CD4-positive, alpha-beta T cell (primary cell): ENCODE results near the gene NUDCD2. TPM values are rescaled to one million over a fixed set of nuclear protein-coding genes. Genes with fewer than 3 reads are reported as not detected.

Source experiments
- ATAC-seq: fragments of 200-7000 bp; cut with Tn5 transposase; one replicate; pipeline ENCODE4 v1.10.0; 2022; ENCODE audit warnings: mild to moderate bottlenecking; ENCODE audit not compliant: poor library complexity
- CTCF ChIA-PET: fragments of 350-600 bp; sonication (Branson Sonifier 250); formaldehyde crosslinking; loops from one replicate; lab custom pipeline; 2021; ENCODE audit warnings: antibody characterized with exemption, inconsistent platforms; lab: Charles Lee
- POLR2A ChIA-PET: fragments of 350-600 bp; sonication (Branson Sonifier 250); formaldehyde crosslinking; loops from one replicate; lab custom pipeline; 2021; ENCODE audit warnings: antibody characterized with exemption, inconsistent platforms; lab: Charles Lee
- DNase-seq, 14 experiments: peaks; one replicate each; pipeline ENCODE4 v3.0.0-alpha.2; 2013 to 2020; ENCODE audit warnings: mixed read lengths in 2 of 14
- H3K27ac ChIP-seq, 2 donors: one replicate each; pipeline versions ENCODE4 v1.5.1 to v1.7.0; 2013; ENCODE audit warnings: low read length in 2 of 2, low read depth in 1 of 2, mild to moderate bottlenecking in 1 of 2
- H3K27me3 ChIP-seq, 2 experiments: 1 replicate in 1 of 2; 2 replicates in 1 of 2; pipeline versions ENCODE4 v1.6.1 to v1.7.0; 2013; ENCODE audit warnings: low read length in 2 of 2, control low read depth in 1 of 2, mild to moderate bottlenecking in 1 of 2, moderate library complexity in 1 of 2; ENCODE audit not compliant: insufficient read depth in 2 of 2, control insufficient read depth in 1 of 2
- H3K36me3 ChIP-seq: one replicate; pipeline ENCODE4 v1.6.1; 2013; ENCODE audit warnings: low read length, control low read depth; ENCODE audit not compliant: insufficient read depth
- H3K4me1 ChIP-seq: one replicate; pipeline ENCODE4 v1.6.1; 2013; ENCODE audit warnings: low read length, control low read depth; ENCODE audit not compliant: insufficient read depth
- H3K4me3 ChIP-seq: one replicate; pipeline ENCODE4 v1.5.1; 2013; ENCODE audit warnings: mild to moderate bottlenecking, low read length, moderate library complexity
- H3K9me3 ChIP-seq, 2 experiments: 1 replicate in 1 of 2; 2 replicates in 1 of 2; pipeline versions ENCODE4 v1.6.1 to v1.7.0; 2013; ENCODE audit warnings: low read length in 2 of 2, mild to moderate bottlenecking in 2 of 2, control low read depth in 1 of 2, moderate library complexity in 1 of 2; ENCODE audit not compliant: control insufficient read depth in 1 of 2, insufficient read depth in 1 of 2
- H3K27ac Mint-ChIP-seq: one replicate; pipeline ENCODE4 v1.8.0; 2020; ENCODE audit warnings: mixed read lengths
- H3K27me3 Mint-ChIP-seq: one replicate; pipeline ENCODE4 v1.8.0; 2021; ENCODE audit warnings: mixed read lengths
- H3K36me3 Mint-ChIP-seq: one replicate; pipeline ENCODE4 v1.8.0; 2021; ENCODE audit warnings: low read depth, mixed read lengths
- H3K4me1 Mint-ChIP-seq: one replicate; pipeline ENCODE4 v1.8.0; 2021; ENCODE audit warnings: low read depth, mixed read lengths
- H3K4me3 Mint-ChIP-seq: one replicate; pipeline ENCODE4 v1.8.0; 2020; ENCODE audit warnings: mild to moderate bottlenecking, mixed read lengths
- H3K9me3 Mint-ChIP-seq: one replicate; pipeline ENCODE4 v1.8.0; 2020; ENCODE audit warnings: mixed read lengths
- CTCF ChIP-seq: fragments of 200-600 bp; IDR thresholded peaks from one replicate; pipeline ENCODE4 v1.8.0; 2022; ENCODE audit warnings: antibody characterized with exemption, mild to moderate bottlenecking
- intact Hi-C, 2 experiments: fragments of 100-400 bp; cut with DNase I in 1 of 2; cut with micrococcal nuclease in 1 of 2; formaldehyde crosslinking; loops; one replicate each; pipeline versions ENCODE4 v1.15.1 to v1.9.0; 2023 to 2025; cut with DNase I, micrococcal nuclease
- polyA plus RNA-seq, 2 donors: library from polyadenylated mRNA; unstranded; fragments of 120-200 nt; gene quantifications; one replicate each; pipeline ENCODE4 v1.2.1, GENCODE V29; 2013
- total RNA-seq, 174 experiments: library from RNA in 2 of 174; stranded (reverse) in 2 of 174; gene quantifications; one replicate each; pipeline ENCODE4 v1.2.3 and lab custom pipeline; 2021 to 2026

The NUDCD2 gene
- 10 to 100 TPM; 18.0 to 18.9 TPM for total RNA-seq
- 26.7 TPM for polyA plus RNA-seq (2013, experiment 1 of 2)
- 26.9 TPM for polyA plus RNA-seq (2013, experiment 2 of 2)
- total RNA-seq (lab: John Stamatoyannopoulos, UW) = 19.3 to 60.8 (median 32.3) reads per million in 172 experiments

- peaks cover 42% of the 10 kb centered on the region for H3K36me3 Mint-ChIP-seq
- peak; percentile 35 for TF ChIP-seq CTCF
- ChIA-PET POLR2A (interaction anchor here (0.7 to 6.1 kb wide), 12 partner anchors 10 to 61 kb away, joined by 3 to 343 read pairs (median 12); partner anchors contain the start of genes CCNG1 and MAT2B), CTCF (interaction anchor here (0.5 to 2.9 kb wide), 11 partner anchors 11 to 52 kb away, joined by 3 to 17 read pairs (median 6); partner anchors contain the start of genes CCNG1 and MAT2B)
- peaks cover 23% of the 10 kb centered on the region for H3K4me1 ChIP-seq
- H3K4me3 Mint-ChIP-seq = peak within 1 kb of the TSS; percentile 95
- peaks cover 58% of the 10 kb centered on the region for H3K4me1 Mint-ChIP-seq
- intact Hi-C loops = loop anchor here (1.0 to 2.0 kb wide), 4 partner anchors 17 to 45 kb away; partner anchors contain the start of genes MAT2B (in 2 of the 2) and CCNG1 (in 1 of the 2)
- H3K27me3 ChIP-seq = no peaks in the 10 kb centered on the region
- peak; percentile 88 to 98 (median 94) for DNase-seq
- no peaks in the 10 kb centered on the region for H3K27me3 Mint-ChIP-seq
- peak within 1 kb of the TSS; percentile 99 for H3K27ac Mint-ChIP-seq
- peak within 1 kb of the TSS; percentile 74 for H3K4me3 ChIP-seq
- peak within 1 kb of the TSS; percentile 93 to 97 for H3K27ac ChIP-seq
- peak; percentile 82 for ATAC-seq
- H3K9me3 Mint-ChIP-seq = no peaks in the 10 kb centered on the region
- H3K9me3 ChIP-seq = no peaks in the 10 kb centered on the region
- peaks cover 9% of the 10 kb centered on the region for H3K36me3 ChIP-seq
These were observed at the start of gene NUDCD2 for GRCh38 chr5:163459819-163460561. Gene NUDCD2 (minus strand): TSS chr5:163460102. CDS start chr5:163460050, 52 bp downstream.

GRCh38 chr5:163509291-163509951 is 49.5 kb upstream of the NUDCD2 start:
- Mint-ChIP-seq H3K4me3 (peak overlapping the region; percentile 98), H3K4me1 (peaks cover 72% of the 10 kb centered on the region), H3K9me3 (no peaks in the 10 kb centered on the region), H3K27me3 (no peaks in the 10 kb centered on the region), H3K27ac (peak overlapping the region; percentile 99), H3K36me3 (peaks cover 72% of the 10 kb centered on the region)
- no peaks in the 10 kb centered on the region for H3K27me3 ChIP-seq
- H3K4me3 ChIP-seq = peak overlapping the region; percentile 78
- peaks cover 33% of the 10 kb centered on the region for H3K4me1 ChIP-seq
- TF ChIP-seq CTCF = no peak
- ChIA-PET POLR2A (interaction anchor here (0.9 to 11.3 kb wide), 2 partner anchors 25 to 49 kb away, joined by 3 to 343 read pairs; partner anchors contain the start of genes HMMR and NUDCD2), CTCF (interaction anchor here (1.7 kb wide), 1 partner anchor 51 kb away, joined by 4 read pairs; no protein-coding TSS in a partner anchor)
- H3K36me3 ChIP-seq = peaks cover 28% of the 10 kb centered on the region
- DNase-seq = peak in 3 of 14 experiments; percentile 16 to 40 (median 29)
- no peak for ATAC-seq
- H3K9me3 ChIP-seq = no peaks in the 10 kb centered on the region
- peak overlapping the region; percentile 92 to 93 for H3K27ac ChIP-seq
- intact Hi-C loops = no loop called here

- DNase-seq = no peak
- peaks cover 34% of the 10 kb centered on the region for H3K4me1 ChIP-seq
These were observed 48.9 kb upstream of the NUDCD2 start for GRCh38 chr5:163508753-163509152.

More at GRCh38 chr5:163508753-163509152, 48.9 kb upstream of the NUDCD2 start:
- Histone ChIP-seq H3K9me3 (no peaks in the 10 kb centered on the region), H3K27ac (peak overlapping the region; percentile 92 to 93), H3K36me3 (peaks cover 22% of the 10 kb centered on the region), H3K4me3 (peak overlapping the region; percentile 78), H3K27me3 (no peaks in the 10 kb centered on the region)
- Mint-ChIP-seq H3K4me1 (peaks cover 70% of the 10 kb centered on the region), H3K4me3 (peak overlapping the region; percentile 98), H3K27ac (peak overlapping the region; percentile 99), H3K27me3 (no peaks in the 10 kb centered on the region), H3K9me3 (no peaks in the 10 kb centered on the region), H3K36me3 (peaks cover 66% of the 10 kb centered on the region)
- ChIA-PET POLR2A (interaction anchor here (0.9 to 11.3 kb wide), 3 partner anchors 25 to 49 kb away, joined by 3 to 343 read pairs (median 3); partner anchors contain the start of genes HMMR and NUDCD2), CTCF (interaction anchor here (0.8 to 1.7 kb wide), 4 partner anchors 18 to 100 kb away, joined by 3 to 5 read pairs (median 4); partner anchors contain the start of genes HMMR and NUDCD2)
- no peak for ATAC-seq
- intact Hi-C loops = no loop called here
- TF ChIP-seq CTCF = no peak
